Dedifferentiated amniotic fluid mesenchymal stem cell (primary cell): ENCODE data around the gene ST3GAL3.

Experiments
- DNase-seq: peaks from one replicate; pipeline ENCODE4 v3.0.0-alpha.2; 2016; ENCODE audit errors: extremely low spot score

Gene ST3GAL3

GRCh38 chr1:43786201-43786958 lies 79.0 kb downstream of the ST3GAL3 start:
- no peak for DNase-seq

- no peak for DNase-seq
These were observed 79.6 kb downstream of the ST3GAL3 start for GRCh38 chr1:43786960-43787359.

DNA sequence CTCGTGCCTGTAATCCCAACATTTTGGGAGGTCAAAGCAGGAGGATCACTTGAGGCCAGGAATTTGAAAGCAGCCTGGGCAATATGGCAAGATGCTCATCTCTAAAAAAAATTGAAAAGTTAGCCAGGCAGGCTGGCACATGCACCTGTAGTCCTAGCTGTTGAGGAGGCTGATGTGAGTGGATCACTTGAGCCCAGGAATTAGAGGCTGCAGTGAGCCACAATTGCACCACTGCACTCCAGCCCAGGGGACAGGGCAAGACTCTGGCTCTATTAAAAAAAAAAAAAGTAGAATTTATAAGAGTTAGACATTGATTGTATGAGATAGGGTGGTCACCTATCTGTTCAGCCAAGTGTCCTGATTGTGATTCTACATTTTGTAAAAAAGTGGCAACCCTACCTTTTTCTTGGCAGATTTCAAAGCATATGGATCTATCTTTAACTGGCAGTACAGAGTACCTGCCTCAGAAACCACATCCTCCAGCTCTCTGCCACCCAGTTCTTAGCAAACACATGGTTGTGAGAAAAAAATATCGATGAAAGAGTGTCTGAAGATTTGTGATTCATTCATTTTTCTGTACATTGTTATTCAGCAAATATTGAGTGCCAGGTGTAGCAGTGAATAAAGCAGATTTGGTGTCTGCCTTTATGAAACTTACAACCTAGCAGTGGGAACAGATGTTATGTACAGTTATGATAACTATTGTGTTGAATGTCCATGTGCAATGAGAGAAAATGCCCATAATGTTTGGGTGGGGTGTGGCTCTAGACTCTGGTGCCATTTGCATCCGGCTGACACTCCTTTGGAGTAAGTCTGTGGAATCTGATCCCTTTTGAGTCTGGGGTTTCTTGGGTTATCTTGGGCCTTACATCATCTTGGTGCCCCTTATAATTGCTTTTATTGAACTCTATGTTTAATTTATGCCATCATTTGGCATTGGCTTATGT lies 82.5 kb downstream of the ST3GAL3 start:
- DNase-seq = no peak

GRCh38 chr1:43791243-43791642 lies 83.9 kb downstream of the ST3GAL3 start:
- no peak for DNase-seq

GRCh38 chr1:43796111-43796581 lies 88.8 kb downstream of the ST3GAL3 start:
- peak; percentile 19 for DNase-seq

GRCh38 chr1:43797891-43798290 lies 90.6 kb downstream of the ST3GAL3 start:
- DNase-seq = no peak

DNA sequence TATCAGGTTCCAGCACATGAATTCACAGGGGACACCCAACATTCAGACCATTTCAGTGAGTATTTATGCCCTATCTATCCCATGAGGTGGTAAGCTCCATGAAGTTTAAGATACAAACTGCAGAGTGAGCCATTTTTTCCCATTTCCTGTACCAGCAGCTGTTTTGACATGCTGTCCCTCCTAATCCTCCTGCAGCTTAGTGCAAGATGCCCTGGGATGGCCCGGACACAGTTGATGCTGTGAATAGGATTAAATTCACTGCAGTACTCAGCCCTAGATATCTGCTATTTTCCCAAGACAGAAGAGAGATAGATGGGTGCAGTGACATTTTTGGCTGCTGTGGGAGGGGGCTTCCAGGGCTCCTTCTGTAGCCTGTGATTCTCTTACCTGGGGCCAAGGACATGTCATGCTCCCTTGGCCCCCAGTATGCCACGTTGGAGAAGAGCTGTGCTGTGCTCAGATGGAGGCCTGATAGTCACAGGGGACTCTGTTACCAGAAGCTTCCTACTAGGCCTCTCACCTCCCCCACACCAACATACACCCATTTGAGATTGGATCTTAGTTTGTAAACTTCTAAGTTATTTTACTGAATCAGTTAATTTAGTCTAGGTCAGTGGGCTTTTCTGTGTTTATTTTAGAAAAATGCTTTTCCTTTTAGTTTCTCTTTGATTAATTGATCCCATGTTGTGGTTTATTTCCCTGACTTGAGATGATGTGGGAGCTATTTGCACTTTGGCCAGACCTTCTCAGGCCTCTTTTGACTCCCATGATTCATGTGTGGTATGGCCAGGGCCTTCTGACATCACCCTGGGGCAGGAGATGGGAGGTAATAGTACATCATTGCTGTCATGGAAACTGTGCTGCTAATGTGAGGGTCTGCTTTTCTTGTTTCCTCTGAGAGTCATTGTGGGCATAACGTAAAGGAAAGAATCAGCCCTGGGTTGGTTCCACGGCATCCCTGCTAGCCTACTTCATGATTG lies 92.6 kb downstream of the ST3GAL3 start:
- DNase-seq = peak; percentile 45

- DNase-seq = no peak
These were observed 93.4 kb downstream of the ST3GAL3 start for GRCh38 chr1:43800771-43801170.

DNA sequence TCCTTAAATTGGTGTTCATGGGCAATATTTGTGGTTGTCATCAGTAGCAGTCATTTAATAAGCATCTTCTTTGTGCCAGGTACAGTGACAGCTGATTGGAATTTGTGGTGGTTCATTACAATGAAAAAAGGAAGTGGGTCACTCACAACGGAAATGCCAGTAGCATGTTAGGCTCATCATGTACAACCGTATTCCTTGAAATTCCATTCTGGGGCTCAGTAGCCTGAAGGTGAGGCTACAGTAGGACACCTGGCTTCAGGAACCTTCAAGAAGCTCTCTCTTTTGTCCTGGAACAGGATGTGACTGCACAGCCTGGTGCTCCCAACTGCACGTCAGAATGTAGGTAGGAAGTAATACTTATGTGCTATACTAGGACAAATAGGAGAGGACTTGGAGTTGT lies 93.9 kb downstream of the ST3GAL3 start:
- DNase-seq = no peak

- DNase-seq = no peak
These were observed 95.1 kb downstream of the ST3GAL3 start for GRCh38 chr1:43802356-43802980.

GRCh38 chr1:43803105-43803504 lies 95.8 kb downstream of the ST3GAL3 start:
- DNase-seq = no peak

- DNase-seq = no peak
These were observed 96.3 kb downstream of the ST3GAL3 start for GRCh38 chr1:43803646-43804045.

GRCh38 chr1:43804569-43804968 lies 97.2 kb downstream of the ST3GAL3 start:
- DNase-seq = no peak

DNA sequence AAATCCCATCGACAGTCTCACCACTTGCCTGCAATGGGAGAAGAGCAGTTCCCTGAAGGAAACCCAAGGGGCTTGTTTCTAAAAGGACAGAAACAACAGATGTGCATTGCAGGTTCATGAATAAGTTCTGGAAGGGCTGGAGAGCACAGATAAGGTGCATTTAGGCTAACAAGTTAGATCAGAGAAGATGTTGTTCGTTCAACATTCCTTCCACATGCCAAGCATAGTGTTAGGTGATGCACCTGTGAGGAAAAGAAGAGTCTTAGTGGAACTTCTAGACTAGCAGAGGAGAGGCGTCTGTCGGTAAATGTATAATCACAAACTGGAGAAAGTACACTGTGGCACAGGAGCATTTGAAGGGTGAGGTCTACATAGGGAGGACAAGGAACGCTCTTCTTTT lies 98.0 kb downstream of the ST3GAL3 start:
- no peak for DNase-seq

GRCh38 chr1:43806183-43806582 lies 98.8 kb downstream of the ST3GAL3 start:
- DNase-seq = no peak

DNA sequence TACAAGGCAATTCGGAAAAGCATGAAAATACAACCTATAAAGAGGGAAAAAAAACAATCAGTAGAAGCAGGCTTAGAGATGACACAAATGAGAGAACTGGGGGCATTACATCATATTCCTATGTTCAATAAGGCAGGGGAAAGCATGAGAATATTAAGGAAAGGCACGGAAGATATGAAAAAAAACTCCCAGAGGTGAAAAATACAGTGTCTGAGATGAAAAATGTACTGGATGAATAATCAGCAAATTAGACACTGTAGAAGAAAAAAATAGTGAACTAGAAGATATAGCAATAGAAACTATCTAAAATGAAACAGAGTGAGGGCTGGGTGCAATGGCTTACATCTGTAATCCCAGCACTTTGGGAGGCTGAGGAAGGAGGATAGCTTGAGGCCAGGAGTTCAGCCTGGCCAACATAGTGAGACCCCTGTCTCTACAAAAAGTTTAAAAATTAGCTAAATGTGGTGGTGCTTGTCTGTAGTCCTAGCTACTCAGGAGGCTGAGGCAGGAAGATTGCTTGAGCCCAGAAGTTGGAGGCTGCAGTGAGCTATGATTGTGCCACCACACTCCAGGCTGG lies 101.8 kb downstream of the ST3GAL3 start:
- DNase-seq = no peak

DNA sequence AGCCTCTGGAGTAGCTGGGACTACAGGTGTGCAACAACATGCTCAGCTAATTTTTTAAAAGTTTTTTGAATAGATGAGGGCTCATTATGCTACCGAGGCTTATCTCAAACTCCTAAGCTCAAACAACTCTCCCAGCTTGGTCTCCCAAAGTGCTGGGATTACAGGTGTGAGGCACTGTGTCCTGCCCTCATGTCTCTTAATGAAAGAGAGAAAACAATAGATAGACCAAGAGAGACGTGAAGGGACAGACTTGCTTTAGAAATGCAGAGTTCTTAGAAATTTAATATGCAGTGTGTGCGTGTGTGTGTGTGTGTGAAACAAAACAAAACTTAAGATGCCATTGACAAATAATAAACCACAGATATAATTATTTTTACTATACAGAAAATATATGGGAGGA lies 105.2 kb downstream of the ST3GAL3 start:
- DNase-seq = no peak

GRCh38 chr1:43814401-43814800 lies 107.1 kb downstream of the ST3GAL3 start:
- DNase-seq = no peak

GRCh38 chr1:43817304-43817939 lies 110.1 kb downstream of the ST3GAL3 start:
- DNase-seq = no peak

DNA sequence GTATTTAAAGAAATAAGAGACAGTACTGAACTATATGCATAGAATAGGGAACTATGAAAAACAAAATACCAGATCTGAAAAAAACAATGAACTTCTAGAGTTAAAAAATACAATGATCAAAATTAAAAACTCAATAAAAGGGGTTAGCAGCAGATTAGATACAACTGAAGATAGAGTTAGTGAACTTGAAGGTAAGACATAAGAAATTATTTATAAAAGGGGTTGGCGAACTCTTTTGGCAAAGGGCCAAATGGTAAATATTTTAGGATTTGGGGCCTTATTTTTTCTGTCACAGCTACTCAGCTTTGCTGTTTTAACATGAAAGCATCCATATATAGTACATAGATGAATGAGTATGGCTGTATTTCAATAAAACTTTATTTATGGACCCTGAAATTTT lies 111.4 kb downstream of the ST3GAL3 start:
- DNase-seq = no peak
